ENCODE data around the gene ADTRP.

DNA sequence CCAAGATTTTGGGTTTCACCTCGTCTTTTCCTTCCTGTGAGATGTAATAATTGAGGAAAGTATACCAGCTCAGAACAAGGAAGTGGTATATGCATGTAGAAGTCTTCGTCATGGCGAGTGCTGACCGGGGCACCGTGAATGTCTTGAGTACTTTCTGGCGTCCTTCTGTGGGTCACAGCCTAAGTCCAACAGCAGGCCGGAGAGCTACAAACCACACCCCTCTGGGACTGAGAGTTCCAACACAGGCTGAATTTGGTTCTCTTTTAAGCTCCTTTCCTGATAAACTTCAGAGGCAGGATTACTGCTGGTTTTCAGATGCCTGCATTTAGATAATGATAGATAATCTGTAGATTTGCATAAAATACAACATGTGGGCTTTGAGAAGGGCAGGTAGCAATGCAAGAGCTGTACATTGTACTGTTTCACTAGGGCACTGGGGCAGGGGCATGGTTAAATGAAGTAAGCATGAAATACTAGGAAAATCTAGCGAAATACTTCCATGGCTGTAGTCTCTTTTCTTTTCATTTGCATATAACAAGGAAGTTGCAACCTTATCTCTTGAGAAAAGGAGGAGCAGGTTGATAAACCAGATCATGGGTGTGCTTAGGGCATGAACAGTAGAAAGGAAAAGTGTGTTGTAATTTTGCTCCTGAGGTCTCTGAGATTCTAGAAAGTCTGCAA is at the start of gene ADTRP:
- TF ChIP-seq, protein P1, sequence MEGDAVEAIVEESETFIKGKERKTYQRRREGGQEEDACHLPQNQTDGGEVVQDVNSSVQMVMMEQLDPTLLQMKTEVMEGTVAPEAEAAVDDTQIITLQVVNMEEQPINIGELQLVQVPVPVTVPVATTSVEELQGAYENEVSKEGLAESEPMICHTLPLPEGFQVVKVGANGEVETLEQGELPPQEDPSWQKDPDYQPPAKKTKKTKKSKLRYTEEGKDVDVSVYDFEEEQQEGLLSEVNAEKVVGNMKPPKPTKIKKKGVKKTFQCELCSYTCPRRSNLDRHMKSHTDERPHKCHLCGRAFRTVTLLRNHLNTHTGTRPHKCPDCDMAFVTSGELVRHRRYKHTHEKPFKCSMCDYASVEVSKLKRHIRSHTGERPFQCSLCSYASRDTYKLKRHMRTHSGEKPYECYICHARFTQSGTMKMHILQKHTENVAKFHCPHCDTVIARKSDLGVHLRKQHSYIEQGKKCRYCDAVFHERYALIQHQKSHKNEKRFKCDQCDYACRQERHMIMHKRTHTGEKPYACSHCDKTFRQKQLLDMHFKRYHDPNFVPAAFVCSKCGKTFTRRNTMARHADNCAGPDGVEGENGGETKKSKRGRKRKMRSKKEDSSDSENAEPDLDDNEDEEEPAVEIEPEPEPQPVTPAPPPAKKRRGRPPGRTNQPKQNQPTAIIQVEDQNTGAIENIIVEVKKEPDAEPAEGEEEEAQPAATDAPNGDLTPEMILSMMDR (IDR thresholded peaks at IDR 0.05), result no peak
- no peak for TF ChIP-seq POLR2A (IDR thresholded peaks at IDR 0.05)
